ENCODE results near the gene COPS3. TPM values are rescaled to one million over a fixed set of nuclear protein-coding genes. Genes with fewer than 3 reads are reported as not detected.
A peak's percentile ranks its signal among the peaks of the same experiment; 100 is the strongest.

The COPS3 gene
- total and polyA plus RNA-seq, 9 donors = 38.1 to 68.8 (median 49.9) TPM

DNA sequence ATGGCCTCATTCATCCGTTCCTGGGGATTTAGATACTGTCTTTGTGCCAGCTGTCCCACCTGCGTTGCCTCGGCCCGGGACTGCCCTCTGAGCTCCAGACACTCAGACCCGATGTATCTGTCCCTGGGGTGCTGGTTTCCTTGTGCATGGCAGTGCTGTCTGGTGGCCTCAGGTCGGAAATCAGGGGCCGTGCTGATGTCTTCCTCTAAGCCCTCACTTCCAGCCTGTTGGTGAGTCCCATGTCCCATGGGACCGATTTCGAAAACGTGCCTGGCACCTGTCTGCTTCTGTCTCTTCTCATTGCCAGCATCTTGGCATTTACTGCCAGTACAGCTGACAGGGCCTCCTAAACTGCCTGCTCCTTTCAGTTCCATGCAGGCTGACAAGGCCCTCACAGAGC lies 44.2 kb upstream of the COPS3 start:
- H3K27ac ChIP-seq = no peak overlapping the region
- H3K4me3 ChIP-seq = no peak overlapping the region
- intact Hi-C loops (cut with DNase I) = no loop called here
- no peaks in the 10 kb centered on the region for H3K27me3 ChIP-seq
- TF ChIP-seq, protein P1, sequence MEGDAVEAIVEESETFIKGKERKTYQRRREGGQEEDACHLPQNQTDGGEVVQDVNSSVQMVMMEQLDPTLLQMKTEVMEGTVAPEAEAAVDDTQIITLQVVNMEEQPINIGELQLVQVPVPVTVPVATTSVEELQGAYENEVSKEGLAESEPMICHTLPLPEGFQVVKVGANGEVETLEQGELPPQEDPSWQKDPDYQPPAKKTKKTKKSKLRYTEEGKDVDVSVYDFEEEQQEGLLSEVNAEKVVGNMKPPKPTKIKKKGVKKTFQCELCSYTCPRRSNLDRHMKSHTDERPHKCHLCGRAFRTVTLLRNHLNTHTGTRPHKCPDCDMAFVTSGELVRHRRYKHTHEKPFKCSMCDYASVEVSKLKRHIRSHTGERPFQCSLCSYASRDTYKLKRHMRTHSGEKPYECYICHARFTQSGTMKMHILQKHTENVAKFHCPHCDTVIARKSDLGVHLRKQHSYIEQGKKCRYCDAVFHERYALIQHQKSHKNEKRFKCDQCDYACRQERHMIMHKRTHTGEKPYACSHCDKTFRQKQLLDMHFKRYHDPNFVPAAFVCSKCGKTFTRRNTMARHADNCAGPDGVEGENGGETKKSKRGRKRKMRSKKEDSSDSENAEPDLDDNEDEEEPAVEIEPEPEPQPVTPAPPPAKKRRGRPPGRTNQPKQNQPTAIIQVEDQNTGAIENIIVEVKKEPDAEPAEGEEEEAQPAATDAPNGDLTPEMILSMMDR (IDR thresholded peaks at IDR 0.05) = no peak
- no peak for TF ChIP-seq POLR2A (IDR thresholded peaks at IDR 0.05)
- TF ChIP-seq EP300 (IDR thresholded peaks at IDR 0.05) = no peak
- H3K4me1 ChIP-seq (ENCODE audit: insufficient read depth) = no peaks in the 10 kb centered on the region
- H3K36me3 ChIP-seq = no peaks in the 10 kb centered on the region
- DNase-seq = peak in 1 of 5 donors; percentile 6
- 90 to 96% (median 93%) methylated on average over 10 of the region's 10 CpGs for WGBS, 3 donors
- H3K9me3 ChIP-seq = no peaks in the 10 kb centered on the region

DNA sequence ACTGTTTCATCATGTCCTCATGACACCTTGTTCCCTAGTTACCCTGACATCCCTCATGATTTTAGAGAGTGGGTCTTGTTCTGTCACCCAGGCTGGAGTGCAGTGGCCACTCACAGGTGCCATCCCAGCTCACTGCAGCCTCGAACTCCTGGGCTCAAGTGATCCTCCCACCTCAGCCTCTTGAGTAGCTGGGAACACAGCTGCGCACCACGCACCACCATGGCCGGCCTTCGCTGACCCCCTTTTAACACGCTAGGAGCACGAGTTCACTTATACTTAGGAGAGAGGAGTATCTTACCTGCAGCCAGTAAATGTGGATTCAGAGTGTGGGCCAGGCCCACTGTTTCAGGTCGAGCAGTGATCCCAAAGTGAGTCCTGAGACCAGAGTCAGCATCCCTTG lies 43.6 kb upstream of the COPS3 start:
- TF ChIP-seq, protein P1 (IDR thresholded peaks at IDR 0.05) = no peak
- TF ChIP-seq EP300 (IDR thresholded peaks at IDR 0.05) = no peak
- no peak for TF ChIP-seq POLR2A (IDR thresholded peaks at IDR 0.05)
- Histone ChIP-seq H3K4me1 (ENCODE audit: insufficient read depth) (no peaks in the 10 kb centered on the region), H3K9me3 (no peaks in the 10 kb centered on the region), H3K4me3 (no peak overlapping the region), H3K27me3 (no peaks in the 10 kb centered on the region), H3K36me3 (no peaks in the 10 kb centered on the region), H3K27ac (no peak overlapping the region)
- DNase-seq = no peak
- intact Hi-C loops (cut with DNase I) = no loop called here
- 93 to 98% (median 96%) methylated on average over 8 of the region's 8 CpGs for WGBS, 3 donors

DNA sequence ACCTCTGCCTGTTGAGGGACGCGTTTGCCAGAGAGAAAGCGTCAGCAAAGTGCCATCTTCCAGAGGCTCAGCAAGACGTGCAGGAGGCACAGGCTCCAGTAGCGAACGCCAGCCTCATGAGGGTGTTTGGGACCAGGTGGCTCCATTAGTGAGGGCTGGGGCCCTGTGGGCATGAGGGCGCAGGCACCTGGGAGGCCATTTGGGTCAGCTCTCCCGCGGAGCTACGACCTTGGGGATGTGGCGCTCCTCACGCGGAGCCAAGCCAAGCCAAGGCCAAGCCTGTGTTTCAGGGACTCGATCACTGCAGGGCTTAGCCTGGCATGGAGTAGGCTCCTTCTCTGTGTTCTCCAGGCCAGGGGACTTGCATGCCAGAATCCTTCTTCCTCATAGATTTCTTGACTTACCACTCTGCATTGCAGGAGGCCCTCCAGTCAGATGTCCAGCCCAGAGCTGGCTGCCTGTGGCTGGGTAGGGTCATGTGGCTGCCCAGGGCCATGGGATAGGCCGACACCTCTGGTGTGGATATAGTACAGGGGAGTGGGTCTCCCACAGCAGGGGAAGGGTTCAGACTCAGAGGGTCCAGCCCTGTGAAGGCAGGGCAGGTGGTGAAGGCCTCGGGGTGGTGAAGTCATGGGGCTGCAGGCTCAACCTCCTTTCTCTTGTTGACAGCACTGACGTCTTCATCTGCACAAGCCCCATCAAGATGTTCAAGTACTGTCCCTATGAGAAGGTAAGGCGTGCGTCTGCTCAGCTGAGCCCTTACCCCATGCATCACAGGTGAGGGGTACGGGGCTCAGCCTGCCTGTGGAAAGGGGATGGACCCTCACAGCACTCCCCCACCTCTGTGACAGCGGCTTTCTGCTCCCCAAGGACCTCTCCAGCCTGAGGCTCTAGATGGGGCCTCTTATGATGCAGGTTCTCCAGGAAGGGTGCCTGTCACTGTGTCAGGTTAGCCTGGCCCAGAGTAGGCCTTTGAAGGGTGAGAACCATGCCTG lies 41.8 kb upstream of the COPS3 start:
- no peak for TF ChIP-seq POLR2A (IDR thresholded peaks at IDR 0.05)
- TF ChIP-seq, protein P1 (IDR thresholded peaks at IDR 0.05) = no peak
- no peak for TF ChIP-seq EP300 (IDR thresholded peaks at IDR 0.05)
- H3K4me1 ChIP-seq (ENCODE audit: insufficient read depth) = no peaks in the 10 kb centered on the region
- H3K27ac ChIP-seq = no peak overlapping the region
- no peaks in the 10 kb centered on the region for H3K9me3 ChIP-seq
- WGBS, 3 donors = 85 to 92% (median 90%) methylated on average over 20 to 21 of the region's 21 CpGs
- DNase-seq = peak in 2 of 5 donors; percentile 9 to 20
- intact Hi-C loops (cut with DNase I) = no loop called here
- no peak overlapping the region for H3K4me3 ChIP-seq
- no peaks in the 10 kb centered on the region for H3K27me3 ChIP-seq
- no peaks in the 10 kb centered on the region for H3K36me3 ChIP-seq

DNA sequence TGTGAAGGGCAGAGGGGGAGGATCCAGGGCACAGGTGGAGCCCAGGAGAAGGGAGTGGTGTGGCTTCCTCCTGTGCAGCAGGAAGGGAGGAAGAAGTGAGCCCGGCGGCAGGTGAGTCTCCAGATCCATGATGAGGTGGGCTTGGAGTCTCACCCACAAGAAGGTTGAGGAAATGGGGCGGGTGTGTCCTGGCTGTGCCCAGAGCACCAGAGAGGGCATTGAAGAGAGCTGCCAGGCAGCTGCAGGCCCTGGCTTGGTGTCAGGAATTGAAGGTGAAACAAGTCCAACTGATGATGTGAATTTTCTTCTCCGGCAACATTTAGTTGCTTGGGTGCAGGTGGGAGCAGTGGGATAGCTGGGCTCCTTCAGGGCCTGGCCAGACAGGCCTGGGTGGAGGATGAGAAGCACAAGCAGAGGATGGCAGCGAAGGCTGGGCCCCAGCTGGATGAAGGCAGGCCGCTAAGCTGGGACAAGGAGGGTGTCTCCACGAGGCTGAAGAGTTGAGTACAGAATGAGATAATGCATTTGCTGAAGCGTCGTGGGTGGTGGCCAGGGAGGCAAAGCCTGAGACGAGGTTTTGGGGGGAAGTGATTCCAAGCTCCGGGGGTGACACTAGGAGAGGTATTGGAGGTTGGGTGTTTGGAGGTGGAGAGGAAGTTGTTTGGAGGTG lies 40.4 kb upstream of the COPS3 start:
- peak in 1 of 5 donors; percentile 24 for DNase-seq
- Histone ChIP-seq H3K36me3 (no peaks in the 10 kb centered on the region), H3K4me1 (ENCODE audit: insufficient read depth) (no peaks in the 10 kb centered on the region), H3K4me3 (no peak overlapping the region), H3K27me3 (no peaks in the 10 kb centered on the region), H3K27ac (no peak overlapping the region), H3K9me3 (no peaks in the 10 kb centered on the region)
- intact Hi-C loops (cut with DNase I) = no loop called here
- 85 to 88% (median 88%) methylated on average over 11 of the region's 11 CpGs for WGBS, 3 donors
- TF ChIP-seq EP300 (IDR thresholded peaks at IDR 0.05) (no peak), POLR2A (IDR thresholded peaks at IDR 0.05) (no peak)
- TF ChIP-seq, protein P1 (IDR thresholded peaks at IDR 0.05) = no peak

Data from ovary (tissue), 9 donors.